Hepatocyte (in vitro differentiated cells): ENCODE data around the gene SOS1.

Experiments used
- CTCF ChIP-seq: fragments of 200-600 bp; sonication (generic); IDR thresholded peaks from 2 replicates; pipeline ENCODE4 v1.5.1; 2016; ENCODE audit warnings: antibody characterized with exemption, mild to moderate bottlenecking; ENCODE audit not compliant: poor library complexity
- EZH2phosphoT487 ChIP-seq: fragments of 200-600 bp; sonication (generic); IDR thresholded peaks from one replicate; pipeline ENCODE4 v1.6.1; 2018; ENCODE audit warnings: antibody characterized with exemption, mild to moderate bottlenecking, low read depth, moderate library complexity; ENCODE audit not compliant: unreplicated experiment, severe bottlenecking

GRCh38 chr2:39039072-39039471 is 81.8 kb downstream of the SOS1 start:
- TF ChIP-seq CTCF: no peak
- TF ChIP-seq EZH2phosphoT487: no peak
